Measurements from ENCODE around the gene BEST2. TPM values are rescaled to one million over a fixed set of nuclear protein-coding genes. Genes with fewer than 3 reads are reported as not detected.
"Not testable (repeated sequence)": the region's sequence is repeated elsewhere in the genome, so short reads cannot be mapped to it uniquely, and the experiment has no call there.

BEST2 gene
- polyA plus RNA-seq (ENCODE audit: insufficient read length): not detected

DNA sequence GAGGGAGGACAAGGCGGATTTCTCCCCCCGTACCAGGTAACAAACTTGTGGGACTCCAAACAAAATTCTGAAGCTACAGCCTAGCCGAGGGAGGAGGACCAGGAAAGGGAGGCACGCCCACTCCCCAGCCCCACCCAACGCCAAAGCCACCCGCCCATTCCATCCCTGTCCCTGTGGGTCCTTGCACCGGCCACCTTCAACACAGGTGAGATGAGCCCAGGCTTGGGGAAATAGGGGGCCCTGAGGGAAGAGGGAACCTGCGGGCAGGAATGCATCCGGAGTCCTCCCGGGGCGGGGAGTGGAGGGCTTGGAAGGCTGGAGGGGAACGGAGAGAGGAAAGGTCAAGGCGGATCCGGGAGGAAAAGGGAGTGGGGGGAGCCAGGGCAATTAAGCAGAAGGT lies at the start of gene BEST2:
Gene BEST2 (plus strand): TSS at position 157 of the 400 bp plus-strand sequence. CDS start 802 bp downstream, outside the sequence.
- DNase-seq (ENCODE audit: low read depth): no peak

DNA sequence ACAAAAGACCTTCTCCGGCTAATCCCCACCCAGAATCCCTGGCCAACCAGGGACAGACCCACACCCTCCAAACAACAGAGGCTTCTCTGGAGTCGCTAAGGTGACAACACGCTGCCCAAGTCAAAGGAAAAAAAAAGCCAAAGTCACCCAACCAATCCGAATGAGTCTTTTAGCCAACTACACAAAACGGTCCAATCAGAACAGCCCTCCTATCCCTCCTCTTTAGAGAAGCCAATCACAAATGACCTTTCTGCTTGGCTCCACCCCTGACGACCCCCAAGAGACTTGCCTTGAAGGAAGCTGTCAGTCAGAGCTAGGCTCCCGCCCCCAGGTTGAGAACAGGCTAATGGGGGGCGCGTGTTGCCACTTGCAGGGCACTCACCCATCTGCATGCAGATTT lies 48.5 kb upstream of the BEST2 start:
- no peak for DNase-seq (ENCODE audit: low read depth)

DNA sequence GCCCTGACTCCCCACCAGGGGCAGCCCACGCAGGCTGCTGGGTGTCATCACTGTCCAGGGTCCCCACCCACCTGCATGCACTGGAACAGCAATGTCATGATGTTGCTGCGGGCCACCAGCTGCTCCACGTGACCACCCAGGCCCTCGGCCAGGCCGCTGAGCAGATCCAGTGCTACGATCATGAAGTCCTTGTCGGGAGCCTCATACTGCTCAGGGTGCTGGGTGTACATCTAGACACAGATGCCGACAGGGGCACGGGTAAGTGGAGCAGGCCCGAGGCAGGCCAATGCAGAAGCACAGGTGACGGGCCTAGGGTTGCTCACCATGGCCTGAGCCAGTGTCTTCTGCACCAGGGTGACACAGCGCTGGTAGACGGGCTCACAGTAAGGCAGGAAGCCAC lies 46.4 kb upstream of the BEST2 start:
- DNase-seq (ENCODE audit: low read depth): no peak

GRCh38 chr19:12705654-12706331 lies 45.8 kb upstream of the BEST2 start:
- DNase-seq (ENCODE audit: low read depth): no peak

GRCh38 chr19:12706332-12706718 lies 45.3 kb upstream of the BEST2 start:
- no peak for DNase-seq (ENCODE audit: low read depth)

- DNase-seq (ENCODE audit: low read depth): no peak
Observed at GRCh38 chr19:12708641-12709040, 43.0 kb upstream of the BEST2 start.

- DNase-seq (ENCODE audit: low read depth): no peak
Observed at GRCh38 chr19:12711187-12711586, 40.4 kb upstream of the BEST2 start.

DNA sequence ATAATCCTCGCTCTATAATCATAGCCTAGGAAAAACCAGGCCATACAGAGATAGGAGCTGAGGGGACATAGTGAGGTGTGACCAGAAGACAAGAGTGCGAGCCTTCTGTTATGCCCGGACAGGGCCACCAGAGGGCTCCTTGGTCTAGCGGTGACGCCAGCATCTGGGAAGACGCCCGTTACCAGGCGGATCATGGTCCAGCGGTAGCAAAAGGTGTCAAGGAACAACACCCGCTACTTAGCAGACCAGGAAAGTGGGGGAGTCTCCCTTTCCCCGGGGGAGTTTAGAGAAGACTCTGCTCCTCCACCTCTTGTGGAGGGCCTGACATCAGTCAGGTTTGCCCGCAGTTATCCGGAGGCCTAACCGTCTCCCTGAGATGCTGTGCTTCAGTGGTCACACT lies 39.5 kb upstream of the BEST2 start:
- not testable (repeated sequence) for DNase-seq (ENCODE audit: low read depth)

GRCh38 chr19:12713304-12713703 lies 38.3 kb upstream of the BEST2 start:
- not testable (repeated sequence) for DNase-seq (ENCODE audit: low read depth)

DNA sequence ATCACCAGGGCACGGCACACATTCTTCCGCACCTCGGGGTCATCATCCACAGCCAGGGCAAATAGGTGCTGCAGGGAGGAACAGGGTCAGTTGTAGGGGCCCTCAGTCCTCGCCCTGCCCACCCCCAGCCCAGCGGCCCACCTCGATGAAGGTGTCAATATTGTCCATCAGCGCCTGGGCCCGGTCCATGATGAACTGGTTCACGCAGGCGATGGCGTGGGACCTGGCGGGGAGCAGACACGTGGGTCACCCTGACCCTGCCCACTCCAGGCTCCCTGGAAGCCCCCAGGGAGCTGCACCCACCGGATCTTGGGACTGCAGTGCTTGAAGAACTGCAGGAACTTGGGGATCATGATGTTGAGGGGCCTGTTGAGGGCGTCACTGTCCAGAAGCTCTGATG lies 36.5 kb upstream of the BEST2 start:
- no peak for DNase-seq (ENCODE audit: low read depth)

GRCh38 chr19:12715929-12716328 lies 35.7 kb upstream of the BEST2 start:
- no peak for DNase-seq (ENCODE audit: low read depth)

DNA sequence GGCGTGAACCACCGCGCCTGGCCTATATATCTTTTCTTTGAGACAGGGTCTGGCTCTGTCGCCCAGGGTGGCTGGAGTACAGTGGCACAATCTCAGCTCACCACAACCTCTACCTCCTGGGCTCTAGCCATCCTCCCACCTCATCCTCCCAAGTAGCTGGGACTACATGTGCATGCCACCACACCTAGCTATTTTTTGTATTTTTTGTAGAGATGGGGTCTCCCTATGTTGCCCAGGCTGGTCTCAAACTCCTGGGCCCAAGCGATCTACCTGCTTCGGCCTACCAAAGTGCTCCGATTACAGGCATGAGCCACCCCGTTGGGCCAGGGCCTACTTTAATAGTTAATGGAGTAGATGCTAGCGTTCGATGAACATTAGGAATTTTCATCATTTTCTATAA lies 31.3 kb upstream of the BEST2 start:
- no peak for DNase-seq (ENCODE audit: low read depth)

- no peak for DNase-seq (ENCODE audit: low read depth)
Observed at GRCh38 chr19:12720851-12721655, 30.5 kb upstream of the BEST2 start.

DNA sequence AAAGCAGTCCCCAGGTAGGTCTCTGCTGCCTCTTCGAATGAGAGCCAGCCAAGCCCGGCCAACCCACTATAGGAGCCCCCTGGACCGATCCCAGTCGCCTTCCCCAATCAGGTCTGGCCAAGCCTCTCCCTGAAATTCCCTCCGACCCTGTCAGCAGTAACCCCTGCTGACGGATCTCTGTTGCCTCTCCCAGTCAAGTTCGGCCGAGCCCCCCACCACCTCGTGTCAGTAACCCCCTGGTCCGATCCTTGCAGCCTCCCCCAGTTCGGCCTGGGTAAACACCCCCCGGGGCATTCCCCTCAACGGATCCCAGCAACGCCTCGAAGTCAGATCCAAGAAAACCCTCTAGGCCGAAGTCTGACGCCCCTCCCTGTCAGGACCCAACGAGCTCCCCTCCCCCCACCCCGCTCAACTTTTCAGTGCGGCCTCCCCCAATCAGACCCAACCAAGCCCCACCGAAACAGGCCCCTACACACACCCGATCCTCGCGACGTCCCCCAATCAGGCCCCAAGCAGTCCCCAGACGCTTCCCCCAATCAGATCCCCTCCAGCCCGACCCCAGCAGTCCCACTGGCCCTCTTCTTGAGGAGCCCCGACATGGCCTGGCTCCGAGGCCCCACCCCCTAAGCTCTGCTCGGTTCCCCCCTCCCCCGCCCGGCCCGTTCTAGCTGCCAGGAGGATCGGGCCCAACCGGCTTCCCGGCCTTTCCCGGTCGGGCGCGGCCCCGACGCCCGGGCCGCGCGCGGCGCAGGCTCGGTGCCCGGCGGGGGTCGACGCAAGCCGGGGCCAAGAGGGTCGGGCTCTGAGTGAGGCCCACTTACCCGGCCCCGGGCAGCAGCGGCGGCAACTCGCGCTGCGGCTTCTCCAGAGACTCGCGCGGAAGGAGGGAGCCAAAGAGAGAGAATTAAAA lies 29.7 kb upstream of the BEST2 start:
- no peak for DNase-seq (ENCODE audit: low read depth)

DNA sequence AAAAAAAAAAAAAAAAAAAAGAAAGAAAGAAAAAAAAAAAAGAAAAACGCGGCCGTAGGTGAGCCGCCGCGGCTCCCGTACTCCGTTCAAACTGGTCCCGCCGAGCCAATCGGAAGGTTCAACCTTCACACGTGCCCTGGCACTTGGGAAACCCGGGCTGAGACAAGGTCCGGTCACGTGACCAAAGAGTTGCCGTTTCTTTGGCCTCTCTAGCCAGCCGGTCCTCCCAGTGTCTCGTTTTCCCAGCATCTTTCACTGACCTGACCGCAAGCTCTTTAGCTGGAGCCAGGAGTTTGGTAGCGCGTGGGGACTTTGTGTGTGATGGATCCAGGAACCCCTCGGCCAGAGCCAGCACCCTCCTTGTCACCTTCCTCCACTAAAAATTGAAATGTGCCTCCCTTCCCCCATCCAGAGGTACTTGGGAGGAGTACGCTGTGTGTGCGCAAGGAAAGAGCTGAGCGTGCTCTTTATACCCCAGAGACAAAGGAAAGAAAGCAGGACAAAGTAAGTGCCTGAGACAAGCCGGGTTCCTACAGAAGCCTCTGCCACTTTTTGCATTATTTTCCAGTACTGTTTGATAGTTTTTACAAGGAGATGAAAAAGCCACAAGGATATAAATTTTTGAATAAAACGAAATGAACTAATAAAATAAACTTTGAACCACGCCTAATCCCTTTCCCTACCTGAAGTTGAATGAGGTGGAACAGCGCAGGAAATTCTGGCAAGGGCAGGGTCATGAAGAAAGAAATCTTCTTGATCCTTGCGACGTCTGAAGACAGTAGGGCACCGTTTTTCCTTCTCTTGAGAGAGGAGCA lies 28.8 kb upstream of the BEST2 start:
- peak; percentile 99 for DNase-seq (ENCODE audit: low read depth)

DNA sequence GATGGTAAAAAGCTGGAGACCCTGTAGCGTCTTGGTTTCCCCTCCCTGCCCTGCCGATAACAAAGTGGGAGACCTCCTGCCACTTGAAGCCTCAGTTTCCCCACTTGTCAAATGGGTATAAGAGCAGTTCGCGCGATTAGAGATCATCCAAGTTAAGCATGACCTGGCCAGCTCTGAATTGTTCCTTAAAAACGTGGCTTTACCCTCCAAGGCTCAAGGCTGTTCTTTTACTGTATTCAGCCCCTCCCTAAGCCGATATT lies 28.3 kb upstream of the BEST2 start:
- no peak for DNase-seq (ENCODE audit: low read depth)

DNA sequence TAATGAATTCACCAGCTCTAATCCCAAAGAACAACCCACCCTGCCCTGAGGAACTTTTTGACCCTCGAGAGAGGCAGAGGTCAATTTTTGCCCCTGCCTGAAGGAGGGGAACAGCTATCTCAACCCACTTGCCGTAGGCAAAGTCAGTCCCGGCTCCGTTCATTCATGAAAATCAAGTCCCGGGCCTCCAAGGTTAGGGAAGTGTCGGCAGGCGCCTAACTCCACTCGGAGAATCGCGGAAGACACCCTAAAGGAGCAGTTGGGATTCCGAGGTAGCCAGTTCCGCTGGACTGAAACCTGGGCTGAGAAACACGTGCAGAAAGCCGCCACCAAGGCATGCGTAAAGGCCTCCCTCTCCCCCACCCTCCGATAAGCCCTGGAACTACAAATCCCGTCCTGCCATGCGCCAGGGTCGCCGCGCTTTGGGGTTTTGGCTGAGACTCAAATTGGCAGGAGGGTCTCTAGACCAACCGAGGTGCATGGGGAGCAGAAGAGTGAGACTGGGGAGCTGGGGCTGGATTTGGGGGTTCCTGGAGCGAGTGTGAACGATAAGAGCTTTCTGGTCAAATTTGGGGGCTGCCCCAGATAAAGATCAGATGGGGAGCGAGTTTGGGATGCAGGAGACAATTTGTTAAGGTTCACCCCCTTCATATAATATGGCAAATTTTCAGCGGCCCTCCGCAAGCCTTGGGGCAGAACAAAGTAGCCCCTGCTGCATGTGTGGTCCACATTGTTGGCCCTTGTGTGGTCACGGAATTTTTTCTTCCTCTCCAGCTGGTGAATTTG lies 27.8 kb upstream of the BEST2 start, which contains the start of gene TNPO2:
Gene TNPO2 (minus strand): TSS at position 292 of the 786 bp plus-strand sequence. CDS start 2,955 bp downstream, outside the sequence.
- no peak for DNase-seq (ENCODE audit: low read depth)

- not testable (repeated sequence) for DNase-seq (ENCODE audit: low read depth)
Observed at GRCh38 chr19:12725612-12726011, 26.0 kb upstream of the BEST2 start.

DNA sequence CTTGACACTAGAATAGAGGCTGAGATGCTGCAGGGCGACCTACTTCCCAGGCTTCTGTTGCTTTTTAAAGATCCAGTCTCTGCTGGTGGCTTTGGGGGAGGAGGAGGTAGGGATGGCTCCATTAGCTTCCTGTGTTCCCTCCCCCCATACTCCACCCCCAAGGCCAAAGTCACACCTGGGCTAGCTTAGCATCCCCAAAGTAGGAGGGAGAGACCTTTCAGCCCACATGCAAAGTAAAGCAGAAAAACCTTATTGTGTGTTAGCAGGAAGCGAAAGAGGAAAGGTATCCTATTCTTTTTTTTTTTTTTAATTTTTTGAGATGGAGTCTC lies 24.6 kb upstream of the BEST2 start:
- DNase-seq (ENCODE audit: low read depth): no peak

DNA sequence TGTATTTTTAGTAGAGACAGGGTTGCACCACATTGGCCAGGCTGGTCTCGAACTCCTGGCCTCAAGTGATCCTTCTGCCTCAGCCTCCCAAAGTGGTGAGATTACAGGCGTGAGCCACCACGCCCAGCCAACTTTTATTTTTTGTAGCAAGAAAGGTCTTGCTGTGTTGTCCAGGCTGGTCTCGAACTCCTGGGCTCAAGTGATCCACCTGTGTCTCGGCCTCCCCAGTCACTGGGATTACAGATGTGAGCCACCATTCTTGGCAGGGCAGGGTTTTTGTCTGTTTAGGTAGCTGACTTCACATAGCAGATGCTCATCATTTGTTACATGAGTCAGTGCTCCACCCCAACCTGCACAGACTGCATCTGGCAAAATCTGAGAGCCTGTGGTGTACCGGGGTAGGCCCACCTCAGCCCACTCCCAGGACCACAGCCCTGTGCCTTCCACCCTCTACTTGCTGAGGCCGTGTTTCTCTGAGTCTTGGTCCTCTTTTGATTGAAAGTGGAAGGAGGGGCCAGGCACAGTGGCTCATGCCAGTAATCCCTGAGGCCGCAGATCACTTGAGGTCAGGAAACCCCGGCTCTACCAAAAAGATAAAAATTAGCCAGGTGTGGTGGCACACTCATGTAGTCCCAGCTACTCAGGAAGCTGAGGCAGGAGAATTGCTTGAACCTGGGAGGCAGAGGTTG lies 23.7 kb upstream of the BEST2 start:
- no peak for DNase-seq (ENCODE audit: low read depth)

Data from forelimb muscle (tissue), 1 donor.